ENCODE data around the gene TNIP2. TPM values are rescaled to one million over a fixed set of nuclear protein-coding genes. Genes with fewer than 3 reads are reported as not detected.

The TNIP2 gene
- total RNA-seq, result 54.7 and 59.9 TPM in 2 replicates

GRCh38 chr4:2755821-2756690 is at the start of gene TNIP2:
Gene TNIP2 (minus strand): TSS chr4:2756336. CDS start chr4:2756289, 47 bp downstream.

GRCh38 chr4:2792711-2793585 is 36.8 kb upstream of the TNIP2 start, which contains the start of gene SH3BP2:
Gene SH3BP2 (plus strand): TSS chr4:2793085. CDS start chr4:2820618, 27,533 bp downstream.

Other genes starting within 250 kb of the TNIP2 start
- gene FAM193A, start 219.7 kb downstream of the TNIP2 start, total RNA-seq, result 12.6 and 14.1 TPM in 2 replicates
- gene SH3BP2, start 36.7 kb upstream of the TNIP2 start, total RNA-seq, result 8.0 and 11.0 TPM in 2 replicates
- 142 and 145 TPM in 2 replicates for gene ADD1, start 87.5 kb upstream of the TNIP2 start, total RNA-seq
- 26.0 and 33.5 TPM in 2 replicates for gene NOP14, start 207.1 kb upstream of the TNIP2 start, total RNA-seq
- gene GRK4, start 207.2 kb upstream of the TNIP2 start, total RNA-seq, result 4.1 and 4.2 TPM in 2 replicates